ENCODE data around the gene ATXN7L1. TPM values are rescaled to one million over a fixed set of nuclear protein-coding genes. Genes with fewer than 3 reads are reported as not detected.
"Not testable (repeated sequence)": the region's sequence is repeated elsewhere in the genome, so short reads cannot be mapped to it uniquely, and the experiment has no call there.

The ATXN7L1 gene
- total RNA-seq, 4 donors from 2014 or later: 12.3 to 28.8 (median 21.0) TPM

DNA sequence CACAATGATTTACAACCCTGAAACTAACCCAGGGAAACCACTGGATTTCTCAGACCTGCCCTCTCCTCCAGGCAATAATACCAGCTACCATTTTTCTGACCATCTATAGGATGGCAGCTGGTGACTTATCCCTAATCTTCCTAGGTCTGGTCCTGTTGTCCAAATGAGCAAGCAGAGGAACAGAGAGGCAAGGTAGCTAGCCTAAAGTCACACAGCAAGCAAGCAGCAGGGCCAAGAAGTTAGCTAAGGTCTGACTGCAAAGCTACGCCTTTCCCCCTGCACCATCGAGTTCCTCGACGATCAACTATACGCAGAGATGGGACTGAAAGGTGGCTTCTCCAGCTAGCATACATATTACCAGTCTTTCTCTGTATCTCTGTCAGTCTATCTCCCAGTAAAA, 25.3 kb downstream of the ATXN7L1 start:
- Histone ChIP-seq H3K27me3 (no peaks in the 10 kb centered on the region), H3K36me3 (no peaks in the 10 kb centered on the region), H3K9me3 (no peaks in the 10 kb centered on the region), H3K4me3 (no peak overlapping the region), H3K27ac (no peak overlapping the region), H3K4me1 (peaks cover 0 to 7% (median 2%) of the 10 kb centered on the region in 4 donors)
- TF ChIP-seq POLR2A (IDR thresholded peaks at IDR 0.05) (no peak), EP300 (IDR thresholded peaks at IDR 0.05; ENCODE audit: low read depth) (no peak), POLR2AphosphoS5 (IDR thresholded peaks at IDR 0.05) (no peak)
- TF ChIP-seq, protein P1, sequence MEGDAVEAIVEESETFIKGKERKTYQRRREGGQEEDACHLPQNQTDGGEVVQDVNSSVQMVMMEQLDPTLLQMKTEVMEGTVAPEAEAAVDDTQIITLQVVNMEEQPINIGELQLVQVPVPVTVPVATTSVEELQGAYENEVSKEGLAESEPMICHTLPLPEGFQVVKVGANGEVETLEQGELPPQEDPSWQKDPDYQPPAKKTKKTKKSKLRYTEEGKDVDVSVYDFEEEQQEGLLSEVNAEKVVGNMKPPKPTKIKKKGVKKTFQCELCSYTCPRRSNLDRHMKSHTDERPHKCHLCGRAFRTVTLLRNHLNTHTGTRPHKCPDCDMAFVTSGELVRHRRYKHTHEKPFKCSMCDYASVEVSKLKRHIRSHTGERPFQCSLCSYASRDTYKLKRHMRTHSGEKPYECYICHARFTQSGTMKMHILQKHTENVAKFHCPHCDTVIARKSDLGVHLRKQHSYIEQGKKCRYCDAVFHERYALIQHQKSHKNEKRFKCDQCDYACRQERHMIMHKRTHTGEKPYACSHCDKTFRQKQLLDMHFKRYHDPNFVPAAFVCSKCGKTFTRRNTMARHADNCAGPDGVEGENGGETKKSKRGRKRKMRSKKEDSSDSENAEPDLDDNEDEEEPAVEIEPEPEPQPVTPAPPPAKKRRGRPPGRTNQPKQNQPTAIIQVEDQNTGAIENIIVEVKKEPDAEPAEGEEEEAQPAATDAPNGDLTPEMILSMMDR (IDR thresholded peaks at IDR 0.05): no peak
- intact Hi-C loops (cut with DNase I; ENCODE audit: low total_unique reads) (no loop called here), in situ Hi-C loops (cut with MboI; ENCODE audit: low pct_ligation_motif_present in 1 of 4, low pct_unique_long_range_greater_than_20kb in 1 of 4, low sequenced_read_pairs in 3 of 4) (no loop called here)
- DNase-seq: no peak
- WGBS, 2 donors (ENCODE audit: low coverage in 1 of 2): 93% methylated on average over 5 of the region's 5 CpGs; no CpG with 5 or more reads in 1 of the 2 donors

DNA sequence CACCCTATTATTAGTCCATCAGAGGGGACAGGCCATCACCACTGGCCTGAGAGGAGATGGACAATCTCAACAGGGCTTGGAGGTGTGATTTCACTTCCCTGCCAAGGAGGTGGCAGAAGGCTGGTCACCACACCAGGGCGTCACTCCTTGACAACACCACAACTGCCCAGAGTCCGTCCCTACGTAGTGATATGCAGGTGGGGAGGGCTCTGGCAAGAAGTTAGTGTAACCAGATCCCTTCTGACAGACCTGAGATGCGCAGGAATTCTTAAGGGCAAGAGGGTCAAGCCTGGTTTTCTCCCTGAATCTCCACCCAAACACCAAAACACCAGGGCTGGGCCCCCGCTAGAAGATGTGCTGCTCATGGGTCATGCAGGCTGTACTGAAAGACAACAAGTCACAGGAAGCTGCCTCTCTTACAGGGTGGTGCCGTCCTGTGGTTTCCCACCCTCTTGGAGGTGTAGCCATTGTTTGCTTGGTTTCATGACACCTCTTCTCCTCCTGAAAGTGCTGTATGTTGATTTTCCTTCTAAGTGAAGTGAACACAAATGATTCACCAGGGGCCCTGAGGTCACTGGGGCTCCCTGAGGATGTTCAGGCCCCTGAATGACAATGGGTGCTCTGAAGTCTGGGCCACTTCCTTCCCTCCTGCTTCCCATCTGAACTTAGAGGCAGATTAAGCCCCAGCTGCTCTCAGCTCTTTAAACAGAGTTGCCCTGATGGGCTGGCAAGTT, 27.1 kb downstream of the ATXN7L1 start:
- Histone ChIP-seq H3K36me3 (no peaks in the 10 kb centered on the region), H3K27me3 (no peaks in the 10 kb centered on the region), H3K4me3 (no peak overlapping the region), H3K4me1 (peaks cover 0 to 7% (median 2%) of the 10 kb centered on the region in 4 donors), H3K9me3 (no peaks in the 10 kb centered on the region), H3K27ac (no peak overlapping the region)
- in situ Hi-C loops (cut with MboI; ENCODE audit: low pct_ligation_motif_present in 1 of 4, low pct_unique_long_range_greater_than_20kb in 1 of 4, low sequenced_read_pairs in 3 of 4): no loop called here
- DNase-seq: no peak
- WGBS, 2 donors (ENCODE audit: low coverage in 1 of 2): 73 to 76% methylated on average over 4 to 6 of the region's 6 CpGs
- intact Hi-C loops (cut with DNase I; ENCODE audit: low total_unique reads): no loop called here
- TF ChIP-seq, protein P1 (IDR thresholded peaks at IDR 0.05): no peak
- no peak for TF ChIP-seq POLR2AphosphoS5 (IDR thresholded peaks at IDR 0.05)
- TF ChIP-seq POLR2A (IDR thresholded peaks at IDR 0.05): no peak
- TF ChIP-seq EP300 (IDR thresholded peaks at IDR 0.05; ENCODE audit: low read depth): no peak

DNA sequence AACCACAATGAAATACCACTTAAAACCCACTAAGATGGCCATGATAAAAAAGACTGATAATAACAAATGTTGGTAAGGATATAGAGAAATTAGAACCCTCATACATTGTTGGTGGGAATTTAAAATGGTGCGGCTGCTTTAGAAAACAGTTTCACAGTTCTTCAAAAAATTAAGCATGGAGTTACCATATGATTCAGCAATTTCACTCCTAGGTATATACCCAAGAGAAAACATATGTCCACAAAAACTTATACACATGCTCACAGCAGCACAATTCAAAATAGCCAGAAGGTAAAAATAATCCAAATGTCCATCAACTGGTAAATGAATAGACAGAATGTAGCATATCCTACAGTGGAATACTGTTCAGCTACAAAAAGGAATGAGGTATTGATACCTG, 30.0 kb downstream of the ATXN7L1 start:
- no peak overlapping the region for H3K27ac ChIP-seq
- intact Hi-C loops (cut with DNase I; ENCODE audit: low total_unique reads): no loop called here
- H3K4me1 ChIP-seq: peaks cover 0 to 3% (median under 1%) of the 10 kb centered on the region in 4 donors
- TF ChIP-seq, protein P1 (IDR thresholded peaks at IDR 0.05): no peak
- TF ChIP-seq POLR2AphosphoS5 (IDR thresholded peaks at IDR 0.05) (no peak), EP300 (IDR thresholded peaks at IDR 0.05; ENCODE audit: low read depth) (no peak), POLR2A (IDR thresholded peaks at IDR 0.05) (no peak)
- WGBS, 2 donors (ENCODE audit: low coverage in 1 of 2): 88 to 95% methylated on average over 1 of the region's 1 CpG
- in situ Hi-C loops (cut with MboI; ENCODE audit: low pct_ligation_motif_present in 1 of 4, low pct_unique_long_range_greater_than_20kb in 1 of 4, low sequenced_read_pairs in 3 of 4): no loop called here
- no peak overlapping the region for H3K4me3 ChIP-seq
- no peaks in the 10 kb centered on the region for H3K9me3 ChIP-seq
- H3K36me3 ChIP-seq: no peaks in the 10 kb centered on the region
- DNase-seq: no peak
- no peaks in the 10 kb centered on the region for H3K27me3 ChIP-seq

DNA sequence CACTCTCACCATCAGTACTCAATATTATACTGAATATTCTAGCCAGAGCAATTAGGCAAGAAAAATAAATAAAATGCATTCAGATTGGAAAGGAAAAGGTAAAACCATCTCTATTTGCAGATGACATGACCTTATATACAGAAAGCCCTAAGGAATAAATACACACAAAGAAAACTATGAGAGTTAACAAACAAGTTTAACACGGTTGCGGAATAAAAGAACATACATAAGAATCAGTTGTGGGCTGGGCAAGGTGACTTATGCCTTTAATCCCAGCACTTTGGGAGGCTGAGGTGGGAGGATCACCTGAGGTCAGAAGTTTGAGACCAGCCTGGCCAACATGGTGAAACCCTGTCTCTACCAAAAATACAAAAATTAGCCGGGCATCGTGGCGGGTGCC, 31.7 kb downstream of the ATXN7L1 start:
- H3K27ac ChIP-seq; in situ Hi-C loops (cut with MboI; ENCODE audit: low pct_ligation_motif_present in 1 of 4, low pct_unique_long_range_greater_than_20kb in 1 of 4, low sequenced_read_pairs in 3 of 4); intact Hi-C loops (cut with DNase I; ENCODE audit: low total_unique reads); DNase-seq; H3K36me3 ChIP-seq; H3K27me3 ChIP-seq; H3K4me1 ChIP-seq; H3K9me3 ChIP-seq; H3K4me3 ChIP-seq: not testable (repeated sequence)
- 97 to 100% methylated on average over 2 to 5 of the region's 5 CpGs for WGBS, 2 donors (ENCODE audit: low coverage in 1 of 2)

DNA sequence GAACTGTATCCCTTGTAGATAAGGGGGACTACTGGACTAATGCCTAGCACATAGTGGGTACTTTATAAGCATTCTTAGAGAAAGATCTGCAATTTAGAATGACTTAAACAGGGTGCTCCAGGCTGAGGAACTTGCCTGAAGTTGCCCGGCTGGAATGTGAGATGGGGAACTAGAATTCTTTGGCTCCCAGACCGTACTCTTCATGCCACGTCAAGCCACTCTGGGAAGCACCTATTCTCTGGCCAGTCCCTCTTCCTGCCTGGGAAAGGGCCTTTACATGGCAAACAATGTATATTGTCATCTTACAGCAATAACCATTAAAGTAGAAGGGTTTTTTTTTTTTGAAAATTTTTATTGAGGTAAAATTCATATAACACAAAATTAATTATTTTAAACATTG, 34.5 kb downstream of the ATXN7L1 start:
- no peaks in the 10 kb centered on the region for H3K36me3 ChIP-seq
- no peaks in the 10 kb centered on the region for H3K9me3 ChIP-seq
- H3K27me3 ChIP-seq: no peaks in the 10 kb centered on the region
- no peak for DNase-seq
- peaks cover 15 to 27% (median 23%) of the 10 kb centered on the region in 4 donors for H3K4me1 ChIP-seq
- no peak overlapping the region for H3K27ac ChIP-seq
- no peak overlapping the region for H3K4me3 ChIP-seq
- TF ChIP-seq, protein P1 (IDR thresholded peaks at IDR 0.05): no peak
- TF ChIP-seq POLR2AphosphoS5 (IDR thresholded peaks at IDR 0.05): no peak
- no peak for TF ChIP-seq POLR2A (IDR thresholded peaks at IDR 0.05)
- no peak for TF ChIP-seq EP300 (IDR thresholded peaks at IDR 0.05; ENCODE audit: low read depth)
- WGBS, 2 donors (ENCODE audit: low coverage in 1 of 2): 82 to 90% methylated on average over 3 of the region's 3 CpGs
- in situ Hi-C loops (cut with MboI; ENCODE audit: low pct_ligation_motif_present in 1 of 4, low pct_unique_long_range_greater_than_20kb in 1 of 4, low sequenced_read_pairs in 3 of 4) (no loop called here), intact Hi-C loops (cut with DNase I; ENCODE audit: low total_unique reads) (no loop called here)
